ENCODE results near the gene FAM193B.

DNA sequence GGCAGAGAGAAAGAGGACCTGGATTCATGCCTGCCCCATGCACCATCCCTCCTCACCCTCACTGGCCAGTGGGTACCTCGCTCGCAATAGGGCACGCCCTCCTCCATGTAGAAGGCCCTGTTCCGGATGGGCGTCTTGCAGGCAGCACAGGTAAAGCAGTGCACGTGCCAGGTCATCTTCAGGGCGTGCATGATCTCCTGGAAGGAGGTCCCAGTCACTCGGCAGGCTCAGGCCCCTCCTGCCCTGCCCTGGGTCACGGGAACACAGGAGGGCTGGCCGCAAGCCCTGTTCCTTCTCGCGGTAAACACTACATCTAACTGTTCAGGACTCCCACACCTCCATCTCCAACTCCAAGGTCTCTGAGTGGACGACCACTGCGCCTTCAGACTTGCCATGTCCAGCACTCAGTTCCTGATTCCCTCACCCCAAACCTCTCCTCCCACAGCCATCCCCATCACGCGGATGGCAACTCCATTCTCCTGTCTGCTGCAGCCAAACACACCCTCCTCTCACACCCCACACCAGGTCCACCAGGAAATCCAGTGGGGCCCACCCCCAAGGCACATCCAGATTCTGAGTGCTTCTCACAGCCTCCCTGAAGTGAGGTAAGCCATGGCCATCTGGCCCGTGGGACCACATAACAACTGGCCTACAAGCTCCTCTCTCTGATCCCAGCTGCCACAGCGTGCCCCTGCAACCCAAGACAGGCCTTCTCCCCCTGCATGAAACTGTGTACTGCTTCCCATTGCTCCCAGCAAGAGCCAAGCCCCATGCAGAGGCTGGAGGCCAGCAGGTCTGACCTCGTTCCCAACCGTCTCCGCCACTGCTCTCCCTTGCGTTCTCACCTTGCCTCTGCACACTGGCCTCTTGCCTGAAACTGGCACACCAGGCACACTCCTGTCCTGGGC, 70.1 kb downstream of the FAM193B start:
- TF ChIP-seq ARNTL (CRISPR knock-in tag; IDR thresholded peaks at IDR 0.05; ENCODE audit: borderline replicate concordance, low read depth) (no peak), ZNF8 (CRISPR knock-in tag; IDR thresholded peaks at IDR 0.05) (no peak), ZNF70 (CRISPR knock-in tag; IDR thresholded peaks at IDR 0.05) (no peak), OSR1 (CRISPR knock-in tag; IDR thresholded peaks at IDR 0.05) (no peak), ZFP30 (CRISPR knock-in tag; IDR thresholded peaks at IDR 0.05) (no peak), CREB5 (CRISPR knock-in tag; IDR thresholded peaks at IDR 0.05; ENCODE audit: low read depth) (no peak), ZFP3 (CRISPR knock-in tag; IDR thresholded peaks at IDR 0.05) (no peak), SNAI2 (CRISPR knock-in tag; IDR thresholded peaks at IDR 0.05) (no peak), ISL1 (CRISPR knock-in tag; IDR thresholded peaks at IDR 0.05) (no peak), RARB (CRISPR knock-in tag; IDR thresholded peaks at IDR 0.05) (no peak), ZC3H10 (CRISPR knock-in tag; IDR thresholded peaks at IDR 0.05) (no peak), TCF4 (CRISPR knock-in tag; IDR thresholded peaks at IDR 0.05; ENCODE audit: borderline replicate concordance) (no peak; the same call in 1 of the 2 replicates)
- TF ChIP-seq, protein P1, sequence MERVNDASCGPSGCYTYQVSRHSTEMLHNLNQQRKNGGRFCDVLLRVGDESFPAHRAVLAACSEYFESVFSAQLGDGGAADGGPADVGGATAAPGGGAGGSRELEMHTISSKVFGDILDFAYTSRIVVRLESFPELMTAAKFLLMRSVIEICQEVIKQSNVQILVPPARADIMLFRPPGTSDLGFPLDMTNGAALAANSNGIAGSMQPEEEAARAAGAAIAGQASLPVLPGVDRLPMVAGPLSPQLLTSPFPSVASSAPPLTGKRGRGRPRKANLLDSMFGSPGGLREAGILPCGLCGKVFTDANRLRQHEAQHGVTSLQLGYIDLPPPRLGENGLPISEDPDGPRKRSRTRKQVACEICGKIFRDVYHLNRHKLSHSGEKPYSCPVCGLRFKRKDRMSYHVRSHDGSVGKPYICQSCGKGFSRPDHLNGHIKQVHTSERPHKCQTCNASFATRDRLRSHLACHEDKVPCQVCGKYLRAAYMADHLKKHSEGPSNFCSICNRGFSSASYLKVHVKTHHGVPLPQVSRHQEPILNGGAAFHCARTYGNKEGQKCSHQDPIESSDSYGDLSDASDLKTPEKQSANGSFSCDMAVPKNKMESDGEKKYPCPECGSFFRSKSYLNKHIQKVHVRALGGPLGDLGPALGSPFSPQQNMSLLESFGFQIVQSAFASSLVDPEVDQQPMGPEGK (CRISPR knock-in tag; IDR thresholded peaks at IDR 0.05; ENCODE audit: borderline replicate concordance), result no peak
- TF ChIP-seq, protein P2, sequence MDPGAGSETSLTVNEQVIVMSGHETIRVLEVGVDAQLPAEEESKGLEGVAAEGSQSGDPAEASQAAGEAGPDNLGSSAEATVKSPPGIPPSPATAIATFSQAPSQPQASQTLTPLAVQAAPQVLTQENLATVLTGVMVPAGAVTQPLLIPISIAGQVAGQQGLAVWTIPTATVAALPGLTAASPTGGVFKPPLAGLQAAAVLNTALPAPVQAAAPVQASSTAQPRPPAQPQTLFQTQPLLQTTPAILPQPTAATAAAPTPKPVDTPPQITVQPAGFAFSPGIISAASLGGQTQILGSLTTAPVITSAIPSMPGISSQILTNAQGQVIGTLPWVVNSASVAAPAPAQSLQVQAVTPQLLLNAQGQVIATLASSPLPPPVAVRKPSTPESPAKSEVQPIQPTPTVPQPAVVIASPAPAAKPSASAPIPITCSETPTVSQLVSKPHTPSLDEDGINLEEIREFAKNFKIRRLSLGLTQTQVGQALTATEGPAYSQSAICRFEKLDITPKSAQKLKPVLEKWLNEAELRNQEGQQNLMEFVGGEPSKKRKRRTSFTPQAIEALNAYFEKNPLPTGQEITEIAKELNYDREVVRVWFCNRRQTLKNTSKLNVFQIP (CRISPR knock-in tag; IDR thresholded peaks at IDR 0.05; ENCODE audit: borderline replicate concordance, low read depth), result no peak
